CD14-positive monocyte (primary cell): ENCODE data around the gene HOXD4. TPM values are rescaled to one million over a fixed set of nuclear protein-coding genes. Genes with fewer than 3 reads are reported as not detected.

Source experiments
- DNase-seq, 3 donors: peaks; one replicate each; pipeline ENCODE4 v3.0.0-alpha.2; 2011 to 2022
- H2AFZ ChIP-seq: 2 replicates; pipeline ENCODE4 v1.6.0; 2012; ENCODE audit warnings: mild to moderate bottlenecking, low read depth, low read length, inconsistent platforms; ENCODE audit not compliant: insufficient read depth, poor library complexity, severe bottlenecking
- H3K27ac ChIP-seq, 2 donors: 1 replicate in 1 of 2; 2 replicates in 1 of 2; pipeline ENCODE4 v1.5.1; 2012 to 2013; ENCODE audit warnings: low read length in 2 of 2, control low read depth in 1 of 2, inconsistent platforms in 1 of 2, low read depth in 1 of 2, mild to moderate bottlenecking in 1 of 2
- H3K27me3 ChIP-seq, 2 donors: one replicate each; pipeline versions ENCODE4 v1.6.0 to v1.6.1; 2011 to 2013; ENCODE audit warnings: low read length in 2 of 2; ENCODE audit not compliant: control insufficient read depth in 2 of 2, insufficient read depth in 2 of 2
- H3K36me3 ChIP-seq, 2 donors: replicated peaks in 1 of 2; 1 replicate in 1 of 2; 2 replicates in 1 of 2; pipeline versions ENCODE4 v1.5.1 to v1.6.1; 2012 to 2013; ENCODE audit warnings: low read length in 2 of 2, control low read depth in 1 of 2, inconsistent platforms in 1 of 2, mild to moderate bottlenecking in 1 of 2; ENCODE audit not compliant: insufficient read depth in 2 of 2, control insufficient read depth in 1 of 2
- H3K4me1 ChIP-seq, 2 donors: 1 replicate in 1 of 2; 2 replicates in 1 of 2; pipeline versions ENCODE4 v1.5.1 to v1.6.1; 2012 to 2013; ENCODE audit warnings: low read length in 2 of 2, control low read depth in 1 of 2, inconsistent platforms in 1 of 2, mild to moderate bottlenecking in 1 of 2, moderate library complexity in 1 of 2; ENCODE audit not compliant: insufficient read depth in 2 of 2, control insufficient read depth in 1 of 2
- H3K4me2 ChIP-seq: replicated peaks from 2 replicates; pipeline ENCODE3; 2012; ENCODE audit warnings: low read length, moderate library complexity, mild to moderate bottlenecking; ENCODE audit not compliant: poor library complexity, severe bottlenecking; ENCODE audit errors: extremely low read depth
- H3K4me3 ChIP-seq, 3 experiments: fragments of 200-600 bp in 1 of 3; sonication (generic) in 1 of 3; replicated peaks in 1 of 3; 1 replicate in 2 of 3; 2 replicates in 1 of 3; pipeline ENCODE4 v1.5.1; 2011 to 2013; ENCODE audit warnings: low read length in 3 of 3, mild to moderate bottlenecking in 3 of 3, control low read depth in 2 of 3, low read depth in 2 of 3, inconsistent platforms in 1 of 3, moderate library complexity in 1 of 3
- H3K79me2 ChIP-seq: 2 replicates; pipeline ENCODE4 v1.6.0; 2012; ENCODE audit warnings: mild to moderate bottlenecking, control low read depth, inconsistent platforms, low read length, moderate library complexity; ENCODE audit not compliant: insufficient read depth
- H3K9ac ChIP-seq: 2 replicates; pipeline ENCODE4 v1.6.0; 2017; ENCODE audit warnings: low read length, mild to moderate bottlenecking; ENCODE audit not compliant: insufficient read depth, poor library complexity, severe bottlenecking
- H3K9me3 ChIP-seq, 2 donors: replicated peaks in 1 of 2; 1 replicate in 1 of 2; 2 replicates in 1 of 2; pipeline versions ENCODE4 v1.5.1 to v1.6.1; 2012 to 2013; ENCODE audit warnings: low read length in 2 of 2, control low read depth in 1 of 2; ENCODE audit not compliant: control insufficient read depth in 1 of 2, insufficient read depth in 1 of 2
- H4K20me1 ChIP-seq: 2 replicates; pipeline ENCODE4 v1.6.0; 2012; ENCODE audit warnings: mild to moderate bottlenecking, low read length, control low read depth, moderate library complexity; ENCODE audit not compliant: insufficient read depth
- H3K27ac Mint-ChIP-seq, 7 donors: one replicate each; pipeline ENCODE4 v1.8.0; 2020; ENCODE audit warnings: mild to moderate bottlenecking in 7 of 7, mixed read lengths in 7 of 7, moderate library complexity in 6 of 7, inconsistent platforms in 2 of 7
- H3K27me3 Mint-ChIP-seq, 3 donors: one replicate each; pipeline ENCODE4 v1.8.0; 2021 to 2022; ENCODE audit warnings: low read depth in 3 of 3, mild to moderate bottlenecking in 3 of 3, mixed read lengths in 3 of 3, moderate library complexity in 3 of 3, inconsistent platforms in 1 of 3
- H3K36me3 Mint-ChIP-seq, 2 donors: one replicate each; pipeline ENCODE4 v1.8.0; 2020; ENCODE audit warnings: mixed read lengths in 2 of 2, inconsistent platforms in 1 of 2, mild to moderate bottlenecking in 1 of 2
- H3K4me1 Mint-ChIP-seq: one replicate; pipeline ENCODE4 v1.8.0; 2020; ENCODE audit warnings: mild to moderate bottlenecking, mixed read lengths
- H3K4me3 Mint-ChIP-seq, 2 donors: one replicate each; pipeline ENCODE4 v1.8.0; 2020; ENCODE audit warnings: mild to moderate bottlenecking in 2 of 2, mixed read lengths in 2 of 2, moderate library complexity in 1 of 2
- H3K9me3 Mint-ChIP-seq, 7 donors: one replicate each; pipeline ENCODE4 v1.8.0; 2020 to 2022; ENCODE audit warnings: mixed read lengths in 7 of 7, mild to moderate bottlenecking in 6 of 7, moderate library complexity in 6 of 7, inconsistent platforms in 2 of 7
- WGBS: methylation state at CpG from one replicate; pipeline ENCODE4 v1.1.5; 2013; ENCODE audit warnings: missing lambda C conversion rate; ENCODE audit not compliant: insufficient coverage; 5-methylcytosine and 5-hydroxymethylcytosine counted together
- intact Hi-C, 2 donors: fragments of 100-400 bp; cut with micrococcal nuclease; formaldehyde crosslinking; loops; one replicate each; pipeline versions ENCODE4 v1.15.0 to v1.15.1; 2023
- polyA plus RNA-seq, 3 donors: library from polyadenylated mRNA; depleted of rRNA in 1 of 3; unstranded in 2 of 3; stranded (reverse) in 1 of 3; fragments of 300-500 nt in 2 of 3; fragments of >200 nt in 1 of 3; fragmentation: Illumina TruSeq in 2 of 3; gene quantifications; 1 replicate in 2 of 3; 2 replicates in 1 of 3; pipeline ENCODE4 v1.2.3, GENCODE V29; 2012 to 2021
- TF ChIP-seq, protein P1 (sequence below): fragments of 200-600 bp; IDR thresholded peaks from one replicate; pipeline ENCODE4 v1.8.0; 2022; ENCODE audit warnings: antibody characterized with exemption, mild to moderate bottlenecking

Gene HOXD4
- polyA plus RNA-seq, 3 donors = not detected

DNA sequence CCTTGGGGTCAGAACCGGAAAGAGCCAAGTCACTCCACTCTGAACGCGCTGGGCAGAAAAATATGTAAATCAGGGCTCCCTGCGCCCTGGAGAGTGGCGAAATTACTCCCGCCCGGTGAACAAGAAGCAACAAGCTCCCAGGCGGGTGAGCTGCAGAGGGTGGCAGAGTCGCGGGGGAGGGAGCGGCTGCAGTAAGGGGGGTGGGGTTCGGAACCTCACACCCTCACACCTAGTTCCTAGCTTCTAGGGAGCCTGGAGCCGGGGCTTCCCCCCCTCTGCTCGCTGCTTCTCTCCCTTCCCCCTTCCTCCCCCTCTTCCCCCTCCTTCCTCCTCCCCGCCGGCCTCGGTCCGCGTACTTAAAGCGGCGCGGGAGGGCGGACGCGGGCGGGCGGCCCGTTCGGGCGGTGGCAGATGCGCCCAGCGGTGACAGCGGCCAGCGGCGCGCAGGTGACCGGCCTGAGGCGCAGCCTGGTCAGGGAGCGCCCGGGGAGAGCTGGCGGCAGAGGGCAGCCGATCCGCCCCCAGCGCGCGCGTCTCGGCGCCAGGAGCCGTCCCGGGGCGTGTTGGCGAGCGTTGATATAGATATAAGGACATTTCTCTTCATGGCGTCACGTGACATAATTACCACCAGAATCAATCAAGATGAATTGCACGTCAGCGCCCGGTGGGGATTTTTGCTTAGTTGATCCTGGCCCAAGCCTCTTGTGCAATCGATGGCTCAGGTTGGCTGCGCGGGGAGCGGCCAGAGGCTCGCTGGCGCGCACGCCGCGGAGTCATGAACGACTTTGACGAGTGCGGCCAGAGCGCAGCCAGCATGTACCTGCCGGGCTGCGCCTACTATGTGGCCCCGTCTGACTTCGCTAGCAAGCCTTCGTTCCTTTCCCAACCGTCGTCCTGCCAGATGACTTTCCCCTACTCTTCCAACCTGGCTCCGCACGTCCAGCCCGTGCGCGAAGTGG, 44.5 kb upstream of the HOXD4 start, which contains the start of gene HOXD11:
Gene HOXD11 (plus strand): TSS at position 700 of the 959 bp plus-strand sequence. CDS start 76 bp downstream, at position 776.
- Histone ChIP-seq H4K20me1 (no peaks in the 10 kb centered on the region), H3K4me1 (peaks cover 6 to 12% of the 10 kb centered on the region in 2 donors), H2AFZ (no peak within 1 kb of the TSS), H3K4me3 (peak within 1 kb of the TSS in 1 of 3 experiments; percentile 63), H3K9ac (no peak within 1 kb of the TSS), H3K79me2 (no peaks in the 10 kb centered on the region), H3K4me2 (peak within 1 kb of the TSS; percentile 59), H3K9me3 (peaks cover 0 to 62% of the 10 kb centered on the region in 2 donors), H3K27me3 (peaks cover 77 to 93% of the 10 kb centered on the region in 2 donors), H3K36me3 (no peaks in the 10 kb centered on the region), H3K27ac (no peak within 1 kb of the TSS)
- 5% methylated on average over 60 of the region's 85 CpGs for WGBS
- H3K4me3 Mint-ChIP-seq = peak within 1 kb of the TSS; percentile 54 to 87
- peaks cover 0 to 43% (median 25%) of the 10 kb centered on the region in 7 donors for H3K9me3 Mint-ChIP-seq
- peaks cover 89 to 98% (median 91%) of the 10 kb centered on the region in 3 donors for H3K27me3 Mint-ChIP-seq
- TF ChIP-seq, protein P1, sequence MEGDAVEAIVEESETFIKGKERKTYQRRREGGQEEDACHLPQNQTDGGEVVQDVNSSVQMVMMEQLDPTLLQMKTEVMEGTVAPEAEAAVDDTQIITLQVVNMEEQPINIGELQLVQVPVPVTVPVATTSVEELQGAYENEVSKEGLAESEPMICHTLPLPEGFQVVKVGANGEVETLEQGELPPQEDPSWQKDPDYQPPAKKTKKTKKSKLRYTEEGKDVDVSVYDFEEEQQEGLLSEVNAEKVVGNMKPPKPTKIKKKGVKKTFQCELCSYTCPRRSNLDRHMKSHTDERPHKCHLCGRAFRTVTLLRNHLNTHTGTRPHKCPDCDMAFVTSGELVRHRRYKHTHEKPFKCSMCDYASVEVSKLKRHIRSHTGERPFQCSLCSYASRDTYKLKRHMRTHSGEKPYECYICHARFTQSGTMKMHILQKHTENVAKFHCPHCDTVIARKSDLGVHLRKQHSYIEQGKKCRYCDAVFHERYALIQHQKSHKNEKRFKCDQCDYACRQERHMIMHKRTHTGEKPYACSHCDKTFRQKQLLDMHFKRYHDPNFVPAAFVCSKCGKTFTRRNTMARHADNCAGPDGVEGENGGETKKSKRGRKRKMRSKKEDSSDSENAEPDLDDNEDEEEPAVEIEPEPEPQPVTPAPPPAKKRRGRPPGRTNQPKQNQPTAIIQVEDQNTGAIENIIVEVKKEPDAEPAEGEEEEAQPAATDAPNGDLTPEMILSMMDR = no peak
- intact Hi-C loops = no loop called here
- peaks cover 3 to 16% of the 10 kb centered on the region in 2 donors for H3K36me3 Mint-ChIP-seq
- peak in 1 of 3 donors; percentile 47 for DNase-seq
- no peak within 1 kb of the TSS for H3K27ac Mint-ChIP-seq
- H3K4me1 Mint-ChIP-seq = peaks cover 28% of the 10 kb centered on the region

- Histone ChIP-seq H3K27me3 (peaks cover 77 to 93% of the 10 kb centered on the region in 2 donors), H3K4me3 (no peak overlapping the region), H3K27ac (no peak overlapping the region), H3K4me1 (peaks cover 6 to 12% of the 10 kb centered on the region in 2 donors), H3K79me2 (no peaks in the 10 kb centered on the region), H3K36me3 (no peaks in the 10 kb centered on the region), H2AFZ (no peak overlapping the region), H3K4me2 (no peak overlapping the region), H3K9me3 (peaks cover 0 to 62% of the 10 kb centered on the region in 2 donors), H3K9ac (no peak overlapping the region), H4K20me1 (no peaks in the 10 kb centered on the region)
- Mint-ChIP-seq H3K9me3 (peaks cover 0 to 45% (median 26%) of the 10 kb centered on the region in 7 donors), H3K4me1 (peaks cover 28% of the 10 kb centered on the region), H3K27ac (no peak overlapping the region), H3K4me3 (no peak overlapping the region), H3K36me3 (peaks cover 3 to 16% of the 10 kb centered on the region in 2 donors), H3K27me3 (peaks cover 89 to 98% (median 91%) of the 10 kb centered on the region in 3 donors)
- intact Hi-C loops = no loop called here
- no peak for DNase-seq
- WGBS = 3% methylated on average over 45 of the region's 59 CpGs
- TF ChIP-seq, protein P1 = no peak
Measured at GRCh38 chr2:176107731-176108181, 43.6 kb upstream of the HOXD4 start.
